GM18508 (cell line): ENCODE results near the gene PRR33.

Experiments
- ATAC-seq: cut with Tn5 transposase; IDR thresholded peaks from one replicate; pipeline ENCODE4 v1.9.1; 2021; ENCODE audit warnings: moderate number of reproducible peaks; ENCODE audit not compliant: insufficient read depth, unreplicated experiment

Gene PRR33

GRCh38 chr11:1853376-1854131 lies 38.1 kb downstream of the PRR33 start:
- ATAC-seq: no peak

- no peak for ATAC-seq
Measured at GRCh38 chr11:1852877-1853276, 38.8 kb downstream of the PRR33 start, which contains the start of gene LSP1. Gene LSP1 (plus strand): TSS chr11:1853084. CDS start chr11:1853145, 61 bp downstream.

GRCh38 chr11:1852271-1852876 lies 39.3 kb downstream of the PRR33 start:
- no peak for ATAC-seq

GRCh38 chr11:1851468-1852180 lies 40.1 kb downstream of the PRR33 start:
- ATAC-seq: no peak

GRCh38 chr11:1848640-1849430 lies 42.9 kb downstream of the PRR33 start:
- ATAC-seq: no peak

- ATAC-seq: no peak
Measured at GRCh38 chr11:1847926-1848639, 43.6 kb downstream of the PRR33 start.

- ATAC-seq: no peak
Measured at GRCh38 chr11:1847006-1847735, 44.5 kb downstream of the PRR33 start.

- no peak for ATAC-seq
Measured at GRCh38 chr11:1846453-1846932, 45.2 kb downstream of the PRR33 start.

GRCh38 chr11:1845561-1846452 lies 45.9 kb downstream of the PRR33 start:
- no peak for ATAC-seq

GRCh38 chr11:1845095-1845429 lies 46.6 kb downstream of the PRR33 start:
- no peak for ATAC-seq

- ATAC-seq: no peak
Measured at GRCh38 chr11:1844221-1845094, 47.2 kb downstream of the PRR33 start.

GRCh38 chr11:1843796-1844195 lies 47.9 kb downstream of the PRR33 start:
- no peak for ATAC-seq

- no peak for ATAC-seq
Measured at GRCh38 chr11:1843098-1843473, 48.6 kb downstream of the PRR33 start.

GRCh38 chr11:1842149-1843097 lies 49.3 kb downstream of the PRR33 start:
- no peak for ATAC-seq

GRCh38 chr11:1841511-1842148 lies 50.1 kb downstream of the PRR33 start:
- no peak for ATAC-seq
